CD4-positive, alpha-beta T cell treated with Interferon alpha-2 for 1 hour (primary cell): ENCODE data around the gene TMEM132D.
"Not testable (repeated sequence)": the region's sequence is repeated elsewhere in the genome, so short reads cannot be mapped to it uniquely, and the experiment has no call there.

ENCODE experiments used
- DNase-seq, 2 donors: peaks; one replicate each; pipeline ENCODE4 v3.0.0-alpha.2; 2020 to 2022

The TMEM132D gene

GRCh38 chr12:129080391-129080790 lies 823.4 kb downstream of the TMEM132D start:
- DNase-seq: no peak

GRCh38 chr12:129079719-129080118 lies 824.1 kb downstream of the TMEM132D start:
- no peak for DNase-seq

GRCh38 chr12:129076441-129077320 lies 827.1 kb downstream of the TMEM132D start:
- DNase-seq: no peak

GRCh38 chr12:129075460-129076208 lies 828.2 kb downstream of the TMEM132D start:
- DNase-seq: no peak

- DNase-seq: no peak
These were observed 829.4 kb downstream of the TMEM132D start for GRCh38 chr12:129074379-129074778.

GRCh38 chr12:129073157-129073915 lies 830.5 kb downstream of the TMEM132D start:
- DNase-seq: no peak

- DNase-seq: no peak
These were observed 832.5 kb downstream of the TMEM132D start for GRCh38 chr12:129071362-129071761.

GRCh38 chr12:129069886-129070285 lies 833.9 kb downstream of the TMEM132D start:
- no peak for DNase-seq

GRCh38 chr12:129068684-129069083 lies 835.1 kb downstream of the TMEM132D start:
- no peak for DNase-seq

GRCh38 chr12:129067491-129067890 lies 836.3 kb downstream of the TMEM132D start:
- no peak for DNase-seq

- DNase-seq: no peak
These were observed 839.5 kb downstream of the TMEM132D start for GRCh38 chr12:129064209-129064855.

- DNase-seq: no peak
These were observed 840.2 kb downstream of the TMEM132D start for GRCh38 chr12:129063600-129063999.

GRCh38 chr12:129053232-129053631 lies 850.6 kb downstream of the TMEM132D start:
- DNase-seq: no peak

GRCh38 chr12:129052373-129052772 lies 851.5 kb downstream of the TMEM132D start:
- DNase-seq: no peak

GRCh38 chr12:129049917-129050316 lies 853.9 kb downstream of the TMEM132D start:
- DNase-seq: no peak

GRCh38 chr12:129043334-129043733 lies 860.5 kb downstream of the TMEM132D start:
- not testable (repeated sequence) for DNase-seq

- no peak for DNase-seq
These were observed 867.7 kb downstream of the TMEM132D start for GRCh38 chr12:129036135-129036534.

- no peak for DNase-seq
These were observed 869.1 kb downstream of the TMEM132D start for GRCh38 chr12:129034558-129035289.

- DNase-seq: no peak
These were observed 875.0 kb downstream of the TMEM132D start for GRCh38 chr12:129028844-129029243.

GRCh38 chr12:129025055-129025454 lies 878.8 kb downstream of the TMEM132D start:
- DNase-seq: no peak
